Ovary (tissue), 3 donors: Measurements from ENCODE around the gene NOB1.

Experiments
- POLR2A ChIP-seq: fragments of 450-650 bp; IDR thresholded peaks from one replicate; pipeline ENCODE4 v1.6.1; 2017; ENCODE audit warnings: antibody characterized with exemption, mild to moderate bottlenecking, moderate library complexity
- TF ChIP-seq, protein P1 (sequence below), 3 donors: fragments of 450-650 bp in 2 of 3; fragments of 200-600 bp in 1 of 3; IDR thresholded peaks; one replicate each; pipeline versions ENCODE4 v1.5.1 to v1.8.0; 2016 to 2022; ENCODE audit warnings: antibody characterized with exemption in 3 of 3, mild to moderate bottlenecking in 1 of 3
- donor health status: DM: no; HTN: no; CAD: no.

DNA sequence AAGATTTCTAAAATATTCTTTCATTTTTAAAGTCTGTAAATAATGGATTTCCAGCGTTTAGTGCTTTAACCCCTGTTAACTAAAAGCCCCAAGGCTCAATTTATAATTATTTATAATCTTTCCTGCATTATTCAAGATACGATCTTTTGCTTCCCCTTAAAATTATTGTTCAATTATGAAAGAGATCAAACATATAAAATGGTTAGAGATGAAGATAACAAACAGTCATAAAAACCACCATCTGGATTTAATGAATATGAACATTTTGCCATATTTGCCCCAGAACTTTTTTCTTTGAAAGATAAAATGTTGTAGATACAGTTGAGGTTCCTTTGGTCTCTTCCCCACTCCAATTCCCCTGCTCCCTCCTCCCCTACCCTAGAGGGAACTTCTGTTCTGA lies 25.0 kb upstream of the NOB1 start:
- TF ChIP-seq, protein P1, sequence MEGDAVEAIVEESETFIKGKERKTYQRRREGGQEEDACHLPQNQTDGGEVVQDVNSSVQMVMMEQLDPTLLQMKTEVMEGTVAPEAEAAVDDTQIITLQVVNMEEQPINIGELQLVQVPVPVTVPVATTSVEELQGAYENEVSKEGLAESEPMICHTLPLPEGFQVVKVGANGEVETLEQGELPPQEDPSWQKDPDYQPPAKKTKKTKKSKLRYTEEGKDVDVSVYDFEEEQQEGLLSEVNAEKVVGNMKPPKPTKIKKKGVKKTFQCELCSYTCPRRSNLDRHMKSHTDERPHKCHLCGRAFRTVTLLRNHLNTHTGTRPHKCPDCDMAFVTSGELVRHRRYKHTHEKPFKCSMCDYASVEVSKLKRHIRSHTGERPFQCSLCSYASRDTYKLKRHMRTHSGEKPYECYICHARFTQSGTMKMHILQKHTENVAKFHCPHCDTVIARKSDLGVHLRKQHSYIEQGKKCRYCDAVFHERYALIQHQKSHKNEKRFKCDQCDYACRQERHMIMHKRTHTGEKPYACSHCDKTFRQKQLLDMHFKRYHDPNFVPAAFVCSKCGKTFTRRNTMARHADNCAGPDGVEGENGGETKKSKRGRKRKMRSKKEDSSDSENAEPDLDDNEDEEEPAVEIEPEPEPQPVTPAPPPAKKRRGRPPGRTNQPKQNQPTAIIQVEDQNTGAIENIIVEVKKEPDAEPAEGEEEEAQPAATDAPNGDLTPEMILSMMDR (IDR thresholded peaks at IDR 0.05) = no peak
- TF ChIP-seq POLR2A = no peak
